HepG2 (cell line): Measurements from ENCODE around the gene PTK7. TPM values are rescaled to one million over a fixed set of nuclear protein-coding genes. Genes with fewer than 3 reads are reported as not detected.

ENCODE experiments used
- AGO1 ChIP-seq: fragments of 200-400 bp; formaldehyde crosslinking; IDR thresholded peaks from 2 replicates; pipeline ENCODE4 v1.6.1; 2017; ENCODE audit warnings: mild to moderate bottlenecking, low read depth, low read length, moderate library complexity; ENCODE audit not compliant: poor library complexity, severe bottlenecking
- ATF7-NPFF ChIP-seq: sonication (generic); formaldehyde crosslinking; IDR thresholded peaks from 2 replicates; pipeline ENCODE4 v1.8.1; 2023; ENCODE audit warnings: mild to moderate bottlenecking, low read depth, missing genetic modification reagents, moderate library complexity
- FOXO1 ChIP-seq: sonication (generic); formaldehyde crosslinking; IDR thresholded peaks from 2 replicates; pipeline ENCODE4 v1.4.0; 2020; ENCODE audit warnings: missing genetic modification reagents
- GABPA ChIP-seq, 2 experiments: IDR thresholded peaks; 2 replicates each; pipeline ENCODE4 v1.6.1; 2011 to 2016; ENCODE audit warnings: low read depth in 2 of 2, low read length in 1 of 2, missing biosample characterization in 1 of 2, missing genetic modification characterization in 1 of 2
- GPN1 ChIP-seq: sonication (generic); formaldehyde crosslinking; IDR thresholded peaks from 2 replicates; pipeline ENCODE4 v1.5.1; 2020; ENCODE audit warnings: missing genetic modification reagents, borderline replicate concordance
- GZF1 ChIP-seq: sonication (generic); formaldehyde crosslinking; IDR thresholded peaks from 2 replicates; pipeline ENCODE4 v1.5.1; 2020; ENCODE audit warnings: mild to moderate bottlenecking, missing genetic modification reagents
- HBP1 ChIP-seq: IDR thresholded peaks from 2 replicates; pipeline ENCODE4 v1.6.1; 2016; ENCODE audit warnings: low read depth, control low read depth
- HDAC1 ChIP-seq: sonication (generic); formaldehyde crosslinking; IDR thresholded peaks from 2 replicates; pipeline ENCODE4 v1.5.1; 2020; ENCODE audit warnings: mild to moderate bottlenecking, missing genetic modification reagents
- MYC ChIP-seq: sonication (generic); formaldehyde crosslinking; IDR thresholded peaks from 2 replicates; pipeline ENCODE4 v1.9.0; 2021; ENCODE audit warnings: missing genetic modification reagents, borderline replicate concordance
- MZF1 ChIP-seq: sonication (generic); formaldehyde crosslinking; IDR thresholded peaks from 2 replicates; pipeline ENCODE4 v1.8.1; 2023; ENCODE audit warnings: mild to moderate bottlenecking, missing genetic modification reagents, borderline replicate concordance
- NCOR1 ChIP-seq: fragments of 200-600 bp; sonication (generic); IDR thresholded peaks from 2 replicates; pipeline ENCODE4 v1.7.0; 2017; ENCODE audit warnings: antibody characterized with exemption, low read length, borderline replicate concordance
- POLR2A ChIP-seq, 2 experiments: IDR thresholded peaks; 2 replicates each; pipeline ENCODE4 v1.6.1; 2011; ENCODE audit warnings: low read depth in 2 of 2, low read length in 2 of 2, mild to moderate bottlenecking in 1 of 2, moderate library complexity in 1 of 2; ENCODE audit not compliant: insufficient read depth in 1 of 2
- RBM39 ChIP-seq: fragments of 200-400 bp; formaldehyde crosslinking; IDR thresholded peaks from one replicate; pipeline ENCODE4 v1.6.1; 2018; ENCODE audit warnings: antibody characterized with exemption, mild to moderate bottlenecking, low read depth, low read length; ENCODE audit not compliant: poor library complexity, severe bottlenecking
- SRSF9 ChIP-seq: fragments of 200-400 bp; formaldehyde crosslinking; IDR thresholded peaks from 2 replicates; pipeline ENCODE4 v1.6.1; 2018; ENCODE audit warnings: borderline replicate concordance, mild to moderate bottlenecking, low read depth, low read length; ENCODE audit not compliant: insufficient read depth, poor library complexity, severe bottlenecking
- SUZ12 ChIP-seq: fragments of 150-350 bp; IDR thresholded peaks from 2 replicates; pipeline ENCODE4 v1.6.1; 2014; ENCODE audit warnings: low read depth, low read length
- ZBTB8A ChIP-seq: sonication (generic); formaldehyde crosslinking; IDR thresholded peaks from 2 replicates; pipeline ENCODE4 v1.4.0; 2020; ENCODE audit warnings: mild to moderate bottlenecking, low read depth, missing genetic modification reagents, borderline replicate concordance
- ZFP36 ChIP-seq: fragments of 150-350 bp; IDR thresholded peaks from 2 replicates; pipeline ENCODE4 v1.6.1; 2018; ENCODE audit warnings: borderline replicate concordance, low read length, low read depth; ENCODE audit not compliant: partially characterized antibody
- ZNF207 ChIP-seq: fragments of 450-650 bp; IDR thresholded peaks from 2 replicates; pipeline ENCODE4 v1.6.1; 2016; ENCODE audit warnings: antibody characterized with exemption, borderline replicate concordance
- ZNF343 ChIP-seq: sonication (generic); formaldehyde crosslinking; IDR thresholded peaks from 2 replicates; pipeline ENCODE4 v1.4.0; 2020; ENCODE audit warnings: mild to moderate bottlenecking, missing genetic modification reagents
- ZNF616 ChIP-seq: sonication (generic); formaldehyde crosslinking; IDR thresholded peaks from 2 replicates; pipeline ENCODE4 v1.5.0; 2020; ENCODE audit warnings: low read depth, mild to moderate bottlenecking, missing genetic modification reagents
- ZNF660 ChIP-seq: sonication (generic); formaldehyde crosslinking; IDR thresholded peaks from 2 replicates; pipeline ENCODE4 v1.5.1; 2020; ENCODE audit warnings: mild to moderate bottlenecking, low read depth, missing genetic modification reagents, borderline replicate concordance
- ZNF776 ChIP-seq: sonication (generic); formaldehyde crosslinking; IDR thresholded peaks from 2 replicates; pipeline ENCODE4 v1.4.0; 2020; ENCODE audit warnings: mild to moderate bottlenecking, missing genetic modification reagents
- ZNF891 ChIP-seq: sonication (generic); formaldehyde crosslinking; IDR thresholded peaks from 2 replicates; pipeline ENCODE4 v1.5.0; 2020; ENCODE audit warnings: mild to moderate bottlenecking, missing genetic modification reagents
- ZSCAN21 ChIP-seq: sonication (generic); formaldehyde crosslinking; IDR thresholded peaks from 2 replicates; pipeline ENCODE4 v1.8.0; 2022; ENCODE audit warnings: mild to moderate bottlenecking, missing genetic modification reagents, moderate library complexity, borderline replicate concordance
- polyA plus RNA-seq, 8 experiments: library from polyadenylated mRNA; depleted of rRNA in 3 of 8; stranded (reverse) in 7 of 8; unstranded in 1 of 8; fragments of >200 nt; fragmentation: Illumina TruSeq in 4 of 8; extraction: Trizol in 4 of 8; gene quantifications; 2 replicates each; pipeline versions ENCODE4 v1.2.1 to v1.2.3, GENCODE V29; 2011 to 2016; ENCODE audit warnings: low read depth in 4 of 8, missing spikeins in 1 of 8, mixed read lengths in 1 of 8; ENCODE audit not compliant: insufficient read depth in 1 of 8
- total RNA-seq, 5 experiments: library from RNA; depleted of rRNA; stranded (reverse); fragments of >200 nt; fragmentation: Illumina TruSeq; extraction: Trizol; gene quantifications; 2 replicates each; pipeline ENCODE4 v1.2.3, GENCODE V29; 2016; ENCODE audit warnings: low read depth in 1 of 5
- TF ChIP-seq, protein P1 (sequence below): sonication (generic); formaldehyde crosslinking; conservative IDR thresholded peaks from 2 replicates; pipeline ENCODE4 v1.4.0; 2020; ENCODE audit warnings: mild to moderate bottlenecking, missing genetic modification reagents, moderate library complexity

Gene PTK7
- total and polyA plus RNA-seq, 2 of the 13 experiments (the other 11 are each of a cell fraction or from before 2014, with no cell fraction given): 98.5 to 99.8 TPM

- no peak for TF ChIP-seq ZFP36
- TF ChIP-seq ZNF660 (CRISPR knock-in tag): no peak
- TF ChIP-seq, protein P1, sequence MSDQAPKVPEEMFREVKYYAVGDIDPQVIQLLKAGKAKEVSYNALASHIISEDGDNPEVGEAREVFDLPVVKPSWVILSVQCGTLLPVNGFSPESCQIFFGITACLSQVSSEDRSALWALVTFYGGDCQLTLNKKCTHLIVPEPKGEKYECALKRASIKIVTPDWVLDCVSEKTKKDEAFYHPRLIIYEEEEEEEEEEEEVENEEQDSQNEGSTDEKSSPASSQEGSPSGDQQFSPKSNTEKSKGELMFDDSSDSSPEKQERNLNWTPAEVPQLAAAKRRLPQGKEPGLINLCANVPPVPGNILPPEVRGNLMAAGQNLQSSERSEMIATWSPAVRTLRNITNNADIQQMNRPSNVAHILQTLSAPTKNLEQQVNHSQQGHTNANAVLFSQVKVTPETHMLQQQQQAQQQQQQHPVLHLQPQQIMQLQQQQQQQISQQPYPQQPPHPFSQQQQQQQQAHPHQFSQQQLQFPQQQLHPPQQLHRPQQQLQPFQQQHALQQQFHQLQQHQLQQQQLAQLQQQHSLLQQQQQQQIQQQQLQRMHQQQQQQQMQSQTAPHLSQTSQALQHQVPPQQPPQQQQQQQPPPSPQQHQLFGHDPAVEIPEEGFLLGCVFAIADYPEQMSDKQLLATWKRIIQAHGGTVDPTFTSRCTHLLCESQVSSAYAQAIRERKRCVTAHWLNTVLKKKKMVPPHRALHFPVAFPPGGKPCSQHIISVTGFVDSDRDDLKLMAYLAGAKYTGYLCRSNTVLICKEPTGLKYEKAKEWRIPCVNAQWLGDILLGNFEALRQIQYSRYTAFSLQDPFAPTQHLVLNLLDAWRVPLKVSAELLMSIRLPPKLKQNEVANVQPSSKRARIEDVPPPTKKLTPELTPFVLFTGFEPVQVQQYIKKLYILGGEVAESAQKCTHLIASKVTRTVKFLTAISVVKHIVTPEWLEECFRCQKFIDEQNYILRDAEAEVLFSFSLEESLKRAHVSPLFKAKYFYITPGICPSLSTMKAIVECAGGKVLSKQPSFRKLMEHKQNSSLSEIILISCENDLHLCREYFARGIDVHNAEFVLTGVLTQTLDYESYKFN (CRISPR knock-in tag): no peak
- no peak for TF ChIP-seq HDAC1
- no peak for TF ChIP-seq GABPA (IDR thresholded peaks at IDR 0.05; ENCODE audit: low read depth, low read length)
- no peak for TF ChIP-seq GABPA (CRISPR knock-in tag; IDR thresholded peaks at IDR 0.05; ENCODE audit: low read depth)
- no peak; the same call in 1 of the 2 replicates for TF ChIP-seq ZNF776 (CRISPR knock-in tag)
- 0 out of 2 replicates have a peak, but pooled peaks have one; percentile 53 for TF ChIP-seq ZSCAN21 (CRISPR knock-in tag)
- peak; percentile 54 for TF ChIP-seq MYC
- TF ChIP-seq ATF7-NPFF (CRISPR knock-in tag): no peak
- TF ChIP-seq ZNF207: no peak
- TF ChIP-seq FOXO1 (CRISPR knock-in tag): no peak
- no peak for TF ChIP-seq RBM39
- TF ChIP-seq GPN1: no peak
- TF ChIP-seq ZNF891 (CRISPR knock-in tag): no peak
- no peak for TF ChIP-seq SRSF9
- TF ChIP-seq POLR2A (IDR thresholded peaks at IDR 0.05; ENCODE audit: insufficient read depth in 1 of 2, low read depth in 2 of 2, low read length in 2 of 2): 0 out of 4 replicates have a peak, but pooled peaks of 1 of the 2 experiments have one; percentile 18
- 0 out of 2 replicates have a peak, but pooled peaks have one; percentile 12 for TF ChIP-seq GZF1 (CRISPR knock-in tag)
- TF ChIP-seq AGO1: no peak
- TF ChIP-seq SUZ12: no peak
- TF ChIP-seq ZNF343 (CRISPR knock-in tag): no peak
- no peak for TF ChIP-seq ZNF616
- TF ChIP-seq MZF1 (CRISPR knock-in tag): no peak
- no peak for TF ChIP-seq NCOR1
- TF ChIP-seq ZBTB8A (CRISPR knock-in tag): no peak
- 0 out of 2 replicates have a peak, but pooled peaks have one; percentile 58 for TF ChIP-seq HBP1 (CRISPR knock-in tag)
These were observed 96.2 kb downstream of the PTK7 start (continued) for GRCh38 chr6:43172104-43173007.
